NCI-H1417 (cell line): Measurements from ENCODE around the gene HOXD11.

Source experiments
- DNase-seq, 3 experiments: peaks; one replicate each; lab custom pipeline; 2025; lab: John Stamatoyannopoulos, UW

Gene HOXD11

DNA sequence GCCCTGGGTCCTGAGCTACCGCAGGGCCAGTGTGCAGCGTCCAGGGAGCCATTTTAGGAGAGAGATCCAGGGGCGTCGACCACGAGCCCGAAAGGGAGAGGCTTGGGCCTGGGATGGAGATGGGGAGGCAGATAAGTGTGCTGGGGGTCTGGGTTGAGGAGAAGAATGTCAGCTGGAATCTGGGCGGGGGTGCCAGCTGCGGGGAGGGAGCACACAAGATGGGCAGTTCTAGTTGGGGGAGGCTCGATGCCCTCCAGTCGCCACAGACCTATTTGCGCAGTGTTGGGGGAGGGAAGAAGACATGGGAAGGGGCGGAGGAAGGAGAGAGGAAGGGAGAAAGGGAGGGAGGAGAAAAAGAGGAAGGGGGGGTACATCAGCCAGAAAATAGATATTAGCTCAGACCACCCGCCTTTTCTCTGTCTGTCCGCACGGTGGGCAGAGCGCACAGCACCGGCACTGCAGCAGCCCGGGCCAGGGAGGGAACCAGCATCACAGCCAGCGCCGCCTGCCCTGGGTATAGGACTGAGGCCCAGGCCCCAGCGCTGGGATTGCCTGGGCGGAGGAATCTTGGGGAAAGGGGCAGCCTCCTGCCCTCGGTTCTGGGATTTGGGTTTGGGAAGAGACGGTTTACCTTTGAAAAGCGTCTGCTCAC lies 1.9 kb upstream of the HOXD11 start:
- no peak for DNase-seq

DNA sequence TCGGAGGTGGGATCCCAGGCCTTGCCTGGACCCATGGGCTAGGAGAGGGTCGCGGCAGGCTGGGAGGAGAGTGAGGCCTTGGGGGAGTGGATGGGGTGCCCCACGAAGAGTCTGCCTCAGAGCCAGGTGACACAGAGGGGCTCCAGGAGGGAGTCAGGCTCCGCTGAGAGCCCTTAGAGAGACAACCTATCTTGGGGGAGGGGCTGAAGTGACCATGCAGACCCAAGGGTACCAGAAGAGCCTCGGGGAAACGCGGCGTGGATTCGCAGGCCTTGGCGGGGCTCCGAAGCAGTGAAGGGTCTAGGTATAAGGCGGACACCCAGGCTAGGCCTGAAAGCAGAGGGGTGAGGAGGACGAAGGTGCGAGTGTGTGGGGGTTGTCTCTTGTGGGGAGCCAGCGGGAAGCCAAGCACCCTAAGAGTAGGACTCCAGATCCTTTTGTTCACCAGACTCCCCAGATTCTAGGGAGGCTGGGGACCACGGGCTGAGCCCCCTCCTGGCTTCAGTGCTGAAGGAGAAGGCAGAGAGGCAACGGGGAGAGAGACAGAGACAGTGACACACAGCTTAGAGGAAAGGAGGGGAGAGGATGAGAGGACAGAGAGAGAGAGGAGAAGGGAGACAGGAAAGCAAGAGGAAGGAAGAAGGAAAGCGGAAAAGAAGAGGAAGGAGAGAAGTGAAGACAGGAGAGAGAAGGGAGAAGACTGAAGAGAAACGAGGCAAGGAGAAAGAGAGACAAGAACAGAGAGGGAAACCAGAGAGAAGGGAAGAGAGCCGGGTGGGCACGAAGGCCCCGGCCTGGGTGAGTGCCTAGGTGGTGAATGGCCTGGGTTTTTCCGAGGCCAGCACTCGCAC lies 1.1 kb upstream of the HOXD11 start:
- no peak for DNase-seq

- peak in 2 of 3 experiments; percentile 62 to 64 for DNase-seq
These were observed 676 bp downstream of the HOXD11 start for GRCh38 chr2:176107731-176108181.

- DNase-seq: peak in 1 of 3 experiments; percentile 38
These were observed 2.3 kb downstream of the HOXD11 start for GRCh38 chr2:176109192-176109901.

- DNase-seq: no peak
These were observed 2.9 kb downstream of the HOXD11 start for GRCh38 chr2:176109946-176110345.

GRCh38 chr2:176110415-176111308 lies 3.6 kb downstream of the HOXD11 start:
- no peak for DNase-seq

GRCh38 chr2:176111309-176111663 lies 4.2 kb downstream of the HOXD11 start:
- DNase-seq: peak in 1 of 3 experiments; percentile 15

DNA sequence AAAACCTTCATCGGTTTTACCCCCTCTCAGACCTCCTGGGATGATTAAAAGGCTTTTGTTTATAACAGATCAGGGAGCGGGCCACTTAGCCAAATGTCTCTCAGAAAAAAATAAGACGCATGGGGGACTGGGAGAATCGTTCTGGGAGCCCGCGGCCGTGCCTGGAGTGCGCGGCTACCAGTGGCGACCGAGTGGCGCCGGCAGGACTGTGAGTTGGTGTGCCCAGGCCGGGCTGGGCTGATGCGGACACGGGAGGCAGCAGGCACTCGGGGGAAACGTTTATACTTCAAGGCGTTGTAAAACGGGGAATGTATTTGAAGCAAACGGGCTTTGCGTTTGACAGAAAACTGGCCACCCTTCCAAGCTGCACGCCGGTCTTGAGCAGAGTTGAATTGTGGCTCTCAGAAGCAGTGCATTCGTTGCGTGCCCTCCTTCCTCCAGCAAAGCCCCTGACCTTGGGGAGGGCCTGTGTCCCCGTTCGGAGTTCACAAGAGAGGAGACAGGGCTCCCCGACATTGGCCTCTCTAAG lies 4.8 kb downstream of the HOXD11 start:
- no peak for DNase-seq

DNA sequence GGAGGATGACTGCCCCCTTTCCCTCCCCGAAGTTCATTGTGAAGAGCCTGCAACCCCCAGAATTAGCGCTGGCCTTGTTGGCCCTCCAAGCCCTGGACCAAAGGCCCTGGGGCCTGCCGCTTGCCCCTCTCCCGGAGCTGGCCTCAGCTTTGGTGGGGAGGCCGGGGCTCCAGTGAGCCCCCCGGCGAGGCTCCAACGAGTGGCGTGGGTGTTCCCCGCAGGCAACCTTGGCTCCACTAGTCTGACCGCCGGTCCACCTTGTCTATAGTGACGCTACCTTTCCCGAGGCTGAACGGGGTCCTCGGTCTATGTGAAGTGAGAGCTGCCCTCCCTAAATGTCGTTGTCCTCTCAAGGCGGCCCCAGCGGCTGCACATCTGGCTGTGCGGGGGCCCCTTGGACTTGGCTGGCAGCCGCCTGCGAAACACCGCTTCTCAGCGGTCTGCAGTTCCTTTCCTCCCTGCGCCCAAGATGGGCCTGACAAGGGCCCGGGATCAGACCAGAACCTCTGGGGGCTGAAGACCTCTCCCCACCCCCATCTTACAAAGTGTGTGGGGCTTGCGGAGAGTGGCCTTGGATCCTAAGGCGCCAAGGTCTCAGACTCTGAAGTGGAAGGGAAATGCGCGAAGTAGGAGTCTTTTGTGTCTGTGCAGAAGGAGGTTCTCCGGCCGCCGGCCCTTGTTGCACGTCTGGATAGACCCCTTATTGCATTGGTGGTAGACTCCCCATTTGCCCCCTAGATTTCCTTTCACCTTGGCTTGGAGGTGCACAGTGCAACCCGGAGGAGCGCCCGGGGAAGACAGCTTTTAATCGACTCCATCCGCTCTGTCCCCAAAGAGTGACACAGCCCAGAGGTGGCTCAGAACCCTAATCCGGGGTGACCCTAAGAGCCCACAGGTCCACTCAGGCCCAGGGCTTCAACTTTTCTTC lies 5.6 kb downstream of the HOXD11 start:
- DNase-seq: no peak

GRCh38 chr2:176114120-176114929 lies 7.2 kb downstream of the HOXD11 start:
- DNase-seq: peak; percentile 31 to 97 (median 93)

GRCh38 chr2:176114930-176115625 lies 8.0 kb downstream of the HOXD11 start:
- no peak for DNase-seq

DNA sequence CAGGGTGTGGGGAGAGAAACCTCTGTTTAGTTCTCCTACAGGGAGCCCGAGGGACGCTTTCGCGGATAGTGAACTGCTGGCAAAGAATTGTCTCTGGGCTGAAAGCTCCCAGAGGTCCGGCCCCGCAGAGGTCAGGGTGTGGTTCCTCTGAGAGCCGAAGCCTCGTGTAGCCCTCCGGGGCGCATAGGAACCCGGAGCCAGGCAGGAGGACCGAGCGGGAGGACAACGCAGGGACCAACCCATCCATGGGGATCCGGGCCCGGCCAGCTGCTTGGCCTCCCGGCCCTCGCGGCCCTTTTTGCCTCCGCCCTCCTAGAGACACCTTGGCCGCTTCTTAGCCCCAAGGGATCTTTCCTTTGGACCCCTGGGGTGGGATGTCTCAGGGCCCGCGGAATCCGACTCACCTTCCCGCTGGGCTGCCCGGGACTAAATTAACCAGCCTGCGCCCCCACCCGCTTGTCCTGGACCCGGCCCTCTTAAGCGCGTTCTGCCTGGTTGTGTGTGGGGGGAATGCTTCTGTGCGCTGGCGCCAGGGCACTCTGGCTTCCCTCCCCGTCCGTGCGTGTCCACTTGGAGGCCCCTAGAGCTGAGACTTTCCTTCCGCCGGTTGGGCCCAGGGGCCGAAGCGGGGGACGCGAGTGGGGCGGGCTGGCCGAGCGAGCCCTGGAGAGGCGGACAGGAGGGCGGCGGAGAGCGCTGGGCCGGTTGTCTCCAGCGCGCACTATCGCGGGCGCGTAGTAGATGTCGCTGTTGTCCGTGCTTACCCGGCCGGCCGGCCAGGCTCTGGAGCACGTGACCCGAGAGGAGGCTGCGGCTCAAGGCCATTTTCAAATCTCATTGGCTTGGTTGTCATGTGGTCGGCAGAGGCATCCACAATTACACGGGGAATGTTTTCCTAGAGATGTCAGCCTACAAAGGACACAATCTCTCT lies 9.1 kb downstream of the HOXD11 start, which contains the start of gene HOXD10:
Gene HOXD10 (plus strand): TSS at position 896 of the 931 bp plus-strand sequence. CDS start 56 bp downstream, outside the sequence.
- no peak for DNase-seq

DNA sequence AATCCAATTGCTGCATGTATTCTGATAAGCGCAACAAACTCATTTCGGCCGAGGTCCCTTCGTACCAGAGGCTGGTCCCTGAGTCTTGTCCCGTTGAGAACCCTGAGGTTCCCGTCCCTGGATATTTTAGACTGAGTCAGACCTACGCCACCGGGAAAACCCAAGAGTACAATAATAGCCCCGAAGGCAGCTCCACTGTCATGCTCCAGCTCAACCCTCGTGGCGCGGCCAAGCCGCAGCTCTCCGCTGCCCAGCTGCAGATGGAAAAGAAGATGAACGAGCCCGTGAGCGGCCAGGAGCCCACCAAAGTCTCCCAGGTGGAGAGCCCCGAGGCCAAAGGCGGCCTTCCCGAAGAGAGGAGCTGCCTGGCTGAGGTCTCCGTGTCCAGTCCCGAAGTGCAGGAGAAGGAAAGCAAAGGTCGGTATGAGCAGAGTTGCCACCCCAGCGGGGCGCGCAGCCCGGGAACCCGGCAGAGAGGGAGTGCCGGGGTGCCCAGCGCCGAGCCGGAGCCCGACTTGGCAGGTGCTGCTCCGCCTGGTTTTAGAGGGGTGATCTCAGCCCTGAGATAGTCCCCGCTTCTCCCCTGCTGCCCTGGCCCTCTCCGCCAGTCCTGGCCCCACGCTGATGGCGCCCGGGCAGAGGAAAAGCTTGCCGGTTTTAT lies 10.2 kb downstream of the HOXD11 start:
- no peak for DNase-seq

DNA sequence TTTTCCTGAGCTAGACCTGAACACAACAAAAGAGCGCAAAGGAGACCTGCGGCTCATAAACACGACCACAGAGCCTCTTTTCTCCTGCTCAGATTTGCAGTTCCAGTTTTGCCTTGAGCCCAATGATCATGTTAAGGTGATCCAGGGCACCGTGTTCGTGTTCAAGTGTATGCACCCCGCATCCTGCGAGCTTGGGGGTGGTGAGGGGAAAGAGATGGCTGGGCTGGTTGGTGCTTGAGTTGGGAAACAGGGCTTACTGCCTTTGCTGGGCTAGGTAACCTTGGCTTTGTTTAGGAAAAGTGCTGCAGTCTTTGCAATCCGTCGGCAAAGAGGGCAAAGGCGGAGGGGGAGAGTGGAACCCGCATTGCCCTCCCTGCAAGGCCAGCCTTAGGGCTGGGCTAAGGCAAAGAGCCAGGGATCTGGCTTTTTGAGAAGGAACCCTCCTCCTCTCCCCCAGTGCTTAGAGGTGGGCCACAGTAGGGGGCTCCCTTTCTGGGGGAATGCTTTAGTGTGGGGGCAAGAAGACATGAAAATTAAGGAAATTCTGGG lies 10.8 kb downstream of the HOXD11 start:
- no peak for DNase-seq

DNA sequence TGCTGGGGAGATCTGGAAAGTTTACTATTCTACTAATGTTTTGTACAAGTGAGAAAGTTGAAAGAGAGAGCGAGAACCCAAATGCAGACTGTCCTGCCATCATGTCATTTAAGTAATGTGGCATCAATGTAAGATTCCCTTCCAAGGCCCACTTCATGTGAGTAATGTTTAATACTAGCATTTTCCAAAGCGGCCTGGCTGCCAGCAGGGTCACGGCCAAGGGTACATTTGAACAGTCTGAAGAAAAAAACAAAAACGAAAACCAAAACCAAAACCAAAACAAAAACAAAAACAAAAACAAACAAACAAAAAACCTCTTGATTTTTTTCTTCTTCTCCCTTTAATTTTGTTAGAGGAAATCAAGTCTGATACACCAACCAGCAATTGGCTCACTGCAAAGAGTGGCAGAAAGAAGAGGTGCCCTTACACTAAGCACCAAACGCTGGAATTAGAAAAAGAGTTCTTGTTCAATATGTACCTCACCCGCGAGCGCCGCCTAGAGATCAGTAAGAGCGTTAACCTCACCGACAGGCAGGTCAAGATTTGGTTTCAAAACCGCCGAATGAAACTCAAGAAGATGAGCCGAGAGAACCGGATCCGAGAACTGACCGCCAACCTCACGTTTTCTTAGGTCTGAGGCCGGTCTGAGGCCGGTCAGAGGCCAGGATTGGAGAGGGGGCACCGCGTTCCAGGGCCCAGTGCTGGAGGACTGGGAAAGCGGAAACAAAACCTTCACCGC lies 11.7 kb downstream of the HOXD11 start:
- peak in 2 of 3 experiments; percentile 6 to 43 for DNase-seq
